CD4-positive, CD25-positive, alpha-beta regulatory T cell (primary cell): ENCODE data around the gene HAUS8. TPM values are rescaled to one million over a fixed set of nuclear protein-coding genes. Genes with fewer than 3 reads are reported as not detected.
A peak's percentile ranks its signal among the peaks of the same experiment; 100 is the strongest.

Source experiments
- ATAC-seq, 2 donors: fragments of 150-1000 bp; cut with Tn5 transposase; one replicate each; pipeline ENCODE4 v1.10.0; 2021; ENCODE audit warnings: low read depth in 2 of 2, moderate number of reproducible peaks in 2 of 2, moderate library complexity in 1 of 2
- DNase-seq, 3 donors: peaks; one replicate each; pipeline versions ENCODE4 v3.0.0 to v3.0.0-alpha.2; 2012 to 2022; ENCODE audit warnings: mixed read lengths in 1 of 3
- H3K27ac ChIP-seq: one replicate; pipeline ENCODE4 v1.7.0; 2013; ENCODE audit warnings: mild to moderate bottlenecking, low read length; ENCODE audit not compliant: insufficient read depth, poor library complexity, severe bottlenecking
- H3K27me3 ChIP-seq: one replicate; pipeline ENCODE4 v1.7.0; 2013; ENCODE audit warnings: low read length; ENCODE audit not compliant: control insufficient read depth, insufficient read depth
- H3K36me3 ChIP-seq: one replicate; pipeline ENCODE4 v1.7.0; 2013; ENCODE audit warnings: mild to moderate bottlenecking, low read length, moderate library complexity; ENCODE audit not compliant: control insufficient read depth, insufficient read depth
- H3K4me1 ChIP-seq: 2 replicates; pipeline ENCODE4 v1.7.0; 2013; ENCODE audit warnings: mild to moderate bottlenecking, low read length; ENCODE audit not compliant: insufficient read depth, control insufficient read depth, poor library complexity, severe bottlenecking
- H3K4me3 ChIP-seq: one replicate; pipeline ENCODE4 v1.7.0; 2013; ENCODE audit warnings: low read depth, mild to moderate bottlenecking, low read length, moderate library complexity
- H3K9me3 ChIP-seq, 2 experiments: 1 replicate in 1 of 2; 2 replicates in 1 of 2; pipeline ENCODE4 v1.7.0; 2013; ENCODE audit warnings: low read length in 2 of 2, mild to moderate bottlenecking in 1 of 2, moderate library complexity in 1 of 2; ENCODE audit not compliant: control insufficient read depth in 2 of 2
- H3K27ac Mint-ChIP-seq, 3 donors: one replicate each; pipeline ENCODE4 v1.8.0; 2020 to 2022; ENCODE audit warnings: mild to moderate bottlenecking in 3 of 3, mixed read lengths in 3 of 3, moderate library complexity in 2 of 3
- H3K27me3 Mint-ChIP-seq: one replicate; pipeline ENCODE4 v1.8.0; 2022; ENCODE audit warnings: mild to moderate bottlenecking, mixed read lengths
- H3K36me3 Mint-ChIP-seq: one replicate; pipeline ENCODE4 v1.8.0; 2020; ENCODE audit warnings: mixed read lengths
- H3K4me1 Mint-ChIP-seq, 4 donors: one replicate each; pipeline ENCODE4 v1.8.0; 2020 to 2022; ENCODE audit warnings: mixed read lengths in 4 of 4, mild to moderate bottlenecking in 1 of 4
- H3K4me3 Mint-ChIP-seq, 4 donors: one replicate each; pipeline ENCODE4 v1.8.0; 2020 to 2022; ENCODE audit warnings: mild to moderate bottlenecking in 4 of 4, mixed read lengths in 4 of 4, moderate library complexity in 3 of 4
- H3K9me3 Mint-ChIP-seq, 7 donors: one replicate each; pipeline ENCODE4 v1.8.0; 2020 to 2022; ENCODE audit warnings: mixed read lengths in 7 of 7, mild to moderate bottlenecking in 3 of 7, moderate library complexity in 2 of 7
- polyA plus RNA-seq, 4 donors: library from polyadenylated mRNA; unstranded; fragments of 300-500 nt; fragmentation: Illumina TruSeq; gene quantifications; one replicate each; pipeline ENCODE4 v1.2.3, GENCODE V29; 2021
- total RNA-seq: library from RNA; stranded (reverse); gene quantifications from one replicate; pipeline ENCODE4 v1.2.3, GENCODE V29; 2022

HAUS8 gene, protein sequence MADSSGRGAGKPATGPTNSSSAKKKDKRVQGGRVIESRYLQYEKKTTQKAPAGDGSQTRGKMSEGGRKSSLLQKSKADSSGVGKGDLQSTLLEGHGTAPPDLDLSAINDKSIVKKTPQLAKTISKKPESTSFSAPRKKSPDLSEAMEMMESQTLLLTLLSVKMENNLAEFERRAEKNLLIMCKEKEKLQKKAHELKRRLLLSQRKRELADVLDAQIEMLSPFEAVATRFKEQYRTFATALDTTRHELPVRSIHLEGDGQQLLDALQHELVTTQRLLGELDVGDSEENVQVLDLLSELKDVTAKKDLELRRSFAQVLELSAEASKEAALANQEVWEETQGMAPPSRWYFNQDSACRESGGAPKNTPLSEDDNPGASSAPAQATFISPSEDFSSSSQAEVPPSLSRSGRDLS
- total RNA-seq: 26.9 TPM
- 10 to 100 TPM; 11.0 to 12.7 (median 11.1) TPM for polyA plus RNA-seq

DNA sequence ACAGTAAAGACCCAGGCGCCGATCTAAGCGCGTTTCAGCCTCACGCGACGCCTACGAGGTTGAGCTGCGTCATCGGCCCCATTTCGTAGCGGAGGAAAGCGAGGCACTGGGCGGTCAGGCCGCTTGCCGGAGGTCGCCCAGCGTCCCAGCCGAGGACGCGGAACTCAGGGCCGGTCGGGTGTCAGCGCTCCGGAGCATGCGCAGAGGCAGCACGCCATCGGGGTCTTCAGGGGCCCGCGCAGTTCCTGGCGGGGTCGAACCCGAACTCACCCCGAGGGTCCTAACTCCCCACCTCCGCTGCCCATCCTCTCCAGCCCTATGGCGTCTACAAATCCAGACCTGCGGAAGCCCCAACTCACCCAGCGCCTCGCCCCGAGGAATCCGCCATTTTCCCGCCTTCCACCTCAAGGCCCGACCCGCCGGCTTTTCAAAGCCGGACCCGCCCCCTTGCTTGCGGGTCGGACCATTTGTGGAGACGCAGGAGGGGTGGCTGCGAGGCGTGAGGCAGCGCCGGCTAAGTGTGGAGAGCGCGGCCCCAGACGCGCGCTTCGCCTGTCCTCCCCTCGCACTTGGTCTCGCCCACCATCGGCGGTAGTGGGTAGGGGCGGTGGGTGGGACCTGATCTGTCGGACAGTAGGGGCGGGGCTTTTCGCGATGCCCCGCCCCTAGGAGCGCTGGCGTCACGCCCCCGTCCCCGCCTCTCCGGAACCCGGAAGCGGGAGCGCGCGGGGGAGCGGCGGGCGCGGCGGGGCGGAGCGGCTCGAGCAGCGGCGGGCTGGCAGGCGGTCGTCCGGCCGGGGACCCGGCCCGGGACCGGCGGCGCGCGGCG is at the start of gene HAUS8, which contains the start of gene MYO9B:
TSS of gene HAUS8 (minus strand) at position 418 of the 829 bp plus-strand sequence. CDS start at position 388, 30 bp downstream.
TSS of gene MYO9B (plus strand) at position 743 of the 829 bp plus-strand sequence. CDS start 25,941 bp downstream, outside the sequence.
- Histone ChIP-seq H3K27me3 (no peaks in the 10 kb centered on the region), H3K4me3 (peak within 1 kb of the TSS; percentile 94), H3K9me3 (no peaks in the 10 kb centered on the region), H3K27ac (peak within 1 kb of the TSS; percentile 94), H3K36me3 (peaks cover 13% of the 10 kb centered on the region), H3K4me1 (peaks cover 53% of the 10 kb centered on the region)
- ATAC-seq (peak; percentile 89 to 93), DNase-seq (peak; percentile 99 to 100 (median 100))
- H3K27me3 Mint-ChIP-seq: no peaks in the 10 kb centered on the region
- H3K27ac Mint-ChIP-seq: peak within 1 kb of the TSS; percentile 93 to 99 (median 96)
- peaks cover 0 to 1% (median 0%) of the 10 kb centered on the region in 7 donors for H3K9me3 Mint-ChIP-seq
- peaks cover 17% of the 10 kb centered on the region for H3K36me3 Mint-ChIP-seq
- peak within 1 kb of the TSS; percentile 90 to 100 (median 98) for H3K4me3 Mint-ChIP-seq
- H3K4me1 Mint-ChIP-seq: peaks cover 9 to 74% (median 47%) of the 10 kb centered on the region in 4 donors

- H3K27me3 ChIP-seq: no peaks in the 10 kb centered on the region
- H3K9me3 ChIP-seq: no peaks in the 10 kb centered on the region
- peaks cover 40% of the 10 kb centered on the region for H3K4me1 ChIP-seq
- Mint-ChIP-seq H3K9me3 (peaks cover 0 to 1% (median 0%) of the 10 kb centered on the region in 7 donors), H3K4me3 (peak overlapping the region in 2 of 4 donors; percentile 46 to 66), H3K36me3 (peaks cover 25% of the 10 kb centered on the region), H3K27ac (peak overlapping the region; percentile 94 to 98 (median 97)), H3K4me1 (peaks cover 10 to 66% (median 28%) of the 10 kb centered on the region in 4 donors), H3K27me3 (no peaks in the 10 kb centered on the region)
- DNase-seq: no peak
- H3K4me3 ChIP-seq: no peak overlapping the region
- ATAC-seq: no peak
- peak overlapping the region; percentile 96 for H3K27ac ChIP-seq
- H3K36me3 ChIP-seq: peaks cover 5% of the 10 kb centered on the region
Observed at GRCh38 chr19:17124025-17124424, 48.8 kb upstream of the HAUS8 start.

GRCh38 chr19:17123041-17123440 is 47.8 kb upstream of the HAUS8 start:
- Histone ChIP-seq H3K27ac (peak overlapping the region; percentile 19), H3K9me3 (no peaks in the 10 kb centered on the region), H3K4me1 (peaks cover 40% of the 10 kb centered on the region), H3K4me3 (no peak overlapping the region), H3K36me3 (peaks cover 7% of the 10 kb centered on the region), H3K27me3 (no peaks in the 10 kb centered on the region)
- peaks cover 29% of the 10 kb centered on the region for H3K36me3 Mint-ChIP-seq
- H3K4me3 Mint-ChIP-seq: no peak overlapping the region
- peaks cover 10 to 61% (median 27%) of the 10 kb centered on the region in 4 donors for H3K4me1 Mint-ChIP-seq
- no peaks in the 10 kb centered on the region for H3K27me3 Mint-ChIP-seq
- no peak for DNase-seq
- H3K9me3 Mint-ChIP-seq: peaks cover 0 to 1% (median 0%) of the 10 kb centered on the region in 7 donors
- no peak for ATAC-seq
- H3K27ac Mint-ChIP-seq: peak overlapping the region; percentile 16 to 97 (median 49)

GRCh38 chr19:17121736-17122293 is 46.6 kb upstream of the HAUS8 start:
- H3K27me3 ChIP-seq: no peaks in the 10 kb centered on the region
- H3K9me3 ChIP-seq: no peaks in the 10 kb centered on the region
- no peak overlapping the region for H3K4me3 ChIP-seq
- no peak for DNase-seq
- H3K27ac ChIP-seq: no peak overlapping the region
- H3K27ac Mint-ChIP-seq: peak overlapping the region; percentile 36 to 83 (median 67)
- no peaks in the 10 kb centered on the region for H3K27me3 Mint-ChIP-seq
- no peak overlapping the region for H3K4me3 Mint-ChIP-seq
- H3K4me1 Mint-ChIP-seq: peaks cover 10 to 52% (median 31%) of the 10 kb centered on the region in 4 donors
- no peak for ATAC-seq
- peaks cover 0 to 1% (median 0%) of the 10 kb centered on the region in 7 donors for H3K9me3 Mint-ChIP-seq
- peaks cover 30% of the 10 kb centered on the region for H3K4me1 ChIP-seq
- H3K36me3 Mint-ChIP-seq: peaks cover 29% of the 10 kb centered on the region
- H3K36me3 ChIP-seq: peaks cover 7% of the 10 kb centered on the region

GRCh38 chr19:17118957-17119356 is 43.7 kb upstream of the HAUS8 start:
- ATAC-seq: no peak
- Histone ChIP-seq H3K4me3 (no peak overlapping the region), H3K36me3 (peaks cover 24% of the 10 kb centered on the region), H3K27me3 (no peaks in the 10 kb centered on the region), H3K27ac (no peak overlapping the region), H3K9me3 (no peaks in the 10 kb centered on the region), H3K4me1 (peaks cover 3% of the 10 kb centered on the region)
- peaks cover 33% of the 10 kb centered on the region for H3K36me3 Mint-ChIP-seq
- no peaks in the 10 kb centered on the region for H3K27me3 Mint-ChIP-seq
- no peak overlapping the region for H3K4me3 Mint-ChIP-seq
- H3K9me3 Mint-ChIP-seq: peaks cover 0 to 1% (median 0%) of the 10 kb centered on the region in 7 donors
- no peak for DNase-seq
- H3K27ac Mint-ChIP-seq: peak overlapping the region in 2 of 3 donors; percentile 5 to 75
- peaks cover 4 to 30% (median 14%) of the 10 kb centered on the region in 4 donors for H3K4me1 Mint-ChIP-seq

- H3K4me1 Mint-ChIP-seq: peaks cover 4 to 27% (median 16%) of the 10 kb centered on the region in 4 donors
- H3K27ac ChIP-seq: no peak overlapping the region
- peak overlapping the region; percentile 5 to 79 (median 23) for H3K27ac Mint-ChIP-seq
Observed at GRCh38 chr19:17116996-17117702, 41.9 kb upstream of the HAUS8 start.

More at GRCh38 chr19:17116996-17117702, 41.9 kb upstream of the HAUS8 start:
- H3K4me3 Mint-ChIP-seq: no peak overlapping the region
- peaks cover 31% of the 10 kb centered on the region for H3K36me3 Mint-ChIP-seq
- H3K4me1 ChIP-seq: no peaks in the 10 kb centered on the region
- H3K4me3 ChIP-seq: no peak overlapping the region
- ATAC-seq (no peak), DNase-seq (no peak)
- H3K9me3 ChIP-seq: no peaks in the 10 kb centered on the region
- peaks cover 24% of the 10 kb centered on the region for H3K36me3 ChIP-seq
- no peaks in the 10 kb centered on the region for H3K27me3 ChIP-seq
- H3K9me3 Mint-ChIP-seq: no peaks in the 10 kb centered on the region
- no peaks in the 10 kb centered on the region for H3K27me3 Mint-ChIP-seq
